ENCODE measurements around the gene SV2C. TPM values are rescaled to one million over a fixed set of nuclear protein-coding genes. Genes with fewer than 3 reads are reported as not detected.

The SV2C gene
- total and polyA plus RNA-seq, 2 donors (not counting 1 experiment from before 2014, with no cell fraction given): not detected

DNA sequence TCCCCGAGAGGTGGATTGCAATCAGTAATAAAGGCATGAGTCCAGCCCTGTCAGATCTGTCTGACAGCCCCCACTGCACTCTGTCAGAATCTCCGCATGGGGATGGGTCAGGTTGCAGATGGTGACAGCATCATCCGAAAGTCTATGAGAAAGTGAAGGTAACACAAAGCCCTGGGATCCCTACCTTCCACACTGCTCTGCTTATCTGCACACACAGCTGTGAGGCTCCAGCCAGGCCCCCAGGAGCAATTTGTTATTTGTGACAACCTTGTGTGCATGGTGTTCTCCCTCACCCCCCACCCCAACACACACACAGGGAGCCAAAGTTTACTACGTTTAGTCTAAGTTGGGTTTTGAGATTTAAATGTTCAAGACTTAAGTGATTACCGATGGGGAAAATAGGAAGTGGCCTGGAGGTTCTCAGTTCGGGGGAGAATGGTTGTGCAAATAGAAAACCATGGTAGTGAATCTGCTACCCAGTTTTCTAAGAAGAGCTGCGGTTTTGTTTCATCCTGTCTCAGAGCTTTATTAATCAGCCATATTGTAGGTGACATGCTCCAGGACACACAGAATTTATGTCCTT, 92.7 kb downstream of the SV2C start:
- peak overlapping the region; percentile 41 for H3K9ac ChIP-seq (ENCODE audit: low read length)

DNA sequence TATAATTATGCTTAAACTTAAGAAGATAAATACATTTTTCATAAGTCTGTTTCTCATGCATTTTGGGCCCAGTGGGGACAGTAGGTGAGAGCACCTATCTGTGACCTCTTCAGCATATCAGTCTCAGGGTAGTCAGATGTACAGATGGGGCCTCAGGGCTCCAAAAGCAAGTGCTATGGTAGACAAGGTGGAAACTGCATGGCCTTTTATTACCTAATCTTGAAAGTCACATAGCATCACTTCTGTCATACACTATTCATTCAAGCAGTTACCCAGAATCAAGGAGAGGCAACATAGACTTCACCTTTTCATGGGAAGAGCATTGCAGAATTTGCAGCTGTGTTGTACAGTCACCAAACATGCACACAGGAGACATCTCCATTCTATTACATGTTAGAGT, 94.8 kb downstream of the SV2C start:
- CTCF ChIA-PET: no interaction called here

More for the DNA sequence above, 92.7 kb downstream of the SV2C start:
- ChIA-PET CTCF (interaction anchor here (0.6 to 2.4 kb wide), 11 partner anchors 9 to 1511 kb away, joined by 3 to 25 read pairs (median 5); partner anchors contain the start of gene ANKRD31), POLR2A (no interaction called here)
- Histone ChIP-seq H3K27ac (ENCODE audit: low read length in 2 of 2) (no peak overlapping the region), H3K4me3 (ENCODE audit: control extremely low read depth in 1 of 5, extremely low read depth in 1 of 5, insufficient read depth in 1 of 5, low read depth in 2 of 5, low read length in 4 of 5) (peak overlapping the region in 1 of 5 experiments; percentile 31), H4K20me1 (ENCODE audit: control insufficient read depth, insufficient read depth, low read length, poor library complexity, severe bottlenecking) (no peaks in the 10 kb centered on the region), H3K4me1 (ENCODE audit: control insufficient read depth in 2 of 2, insufficient read depth in 2 of 2, low read length in 2 of 2) (peaks cover 14 to 18% of the 10 kb centered on the region in 2 donors), H3K4me2 (replicated peaks; ENCODE audit: low read depth, low read length, poor library complexity, severe bottlenecking) (peak overlapping the region; percentile 60), H3K9me3 (ENCODE audit: control extremely low read depth in 1 of 3, control insufficient read depth in 2 of 3, insufficient read depth in 1 of 3, low read length in 2 of 3) (no peaks in the 10 kb centered on the region), H3K79me2 (ENCODE audit: control insufficient read depth, insufficient read depth, low read length) (no peaks in the 10 kb centered on the region), H2AFZ (ENCODE audit: insufficient read depth, low read depth, low read length, poor library complexity, severe bottlenecking) (peak overlapping the region; percentile 44), H3K27me3 (replicated peaks in 1 of 4; ENCODE audit: control extremely low read depth in 1 of 4, control insufficient read depth in 3 of 4, insufficient read depth in 4 of 4, low read length in 3 of 4) (no peaks in the 10 kb centered on the region), H3K36me3 (replicated peaks in 1 of 2; ENCODE audit: control extremely low read depth in 1 of 2, control insufficient read depth in 1 of 2, extremely low read depth in 1 of 2, insufficient read depth in 2 of 2, low read length in 1 of 2) (no peaks in the 10 kb centered on the region)
- DNase-seq (peak; percentile 20), ATAC-seq (ENCODE audit: low read depth) (no peak)
- peaks cover 15% of the 10 kb centered on the region for H3K4me1 Mint-ChIP-seq
- no peaks in the 10 kb centered on the region for H3K9me3 Mint-ChIP-seq (ENCODE audit: insufficient read depth)
- TF ChIP-seq, protein P1, sequence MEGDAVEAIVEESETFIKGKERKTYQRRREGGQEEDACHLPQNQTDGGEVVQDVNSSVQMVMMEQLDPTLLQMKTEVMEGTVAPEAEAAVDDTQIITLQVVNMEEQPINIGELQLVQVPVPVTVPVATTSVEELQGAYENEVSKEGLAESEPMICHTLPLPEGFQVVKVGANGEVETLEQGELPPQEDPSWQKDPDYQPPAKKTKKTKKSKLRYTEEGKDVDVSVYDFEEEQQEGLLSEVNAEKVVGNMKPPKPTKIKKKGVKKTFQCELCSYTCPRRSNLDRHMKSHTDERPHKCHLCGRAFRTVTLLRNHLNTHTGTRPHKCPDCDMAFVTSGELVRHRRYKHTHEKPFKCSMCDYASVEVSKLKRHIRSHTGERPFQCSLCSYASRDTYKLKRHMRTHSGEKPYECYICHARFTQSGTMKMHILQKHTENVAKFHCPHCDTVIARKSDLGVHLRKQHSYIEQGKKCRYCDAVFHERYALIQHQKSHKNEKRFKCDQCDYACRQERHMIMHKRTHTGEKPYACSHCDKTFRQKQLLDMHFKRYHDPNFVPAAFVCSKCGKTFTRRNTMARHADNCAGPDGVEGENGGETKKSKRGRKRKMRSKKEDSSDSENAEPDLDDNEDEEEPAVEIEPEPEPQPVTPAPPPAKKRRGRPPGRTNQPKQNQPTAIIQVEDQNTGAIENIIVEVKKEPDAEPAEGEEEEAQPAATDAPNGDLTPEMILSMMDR (IDR thresholded peaks at IDR 0.05): no peak
- TF ChIP-seq EZH2 (IDR thresholded peaks at IDR 0.05; ENCODE audit: borderline replicate concordance, insufficient read depth, low read depth, low read length, poor library complexity, severe bottlenecking): no peak
- H3K27me3 Mint-ChIP-seq: no peaks in the 10 kb centered on the region
- WGBS (ENCODE audit: insufficient coverage): 21% methylated on average over 4 of the region's 7 CpGs
- no peak overlapping the region for H3K27ac Mint-ChIP-seq
- H3K4me3 Mint-ChIP-seq: peak overlapping the region; percentile 9
- intact Hi-C loops (cut with micrococcal nuclease): loop anchor here (2.0 kb wide), 1 partner anchor 939 kb away; the partner anchor contains the start of gene ANKRD31

More for the DNA sequence above, 94.8 kb downstream of the SV2C start:
- DNase-seq (no peak), ATAC-seq (ENCODE audit: low read depth) (no peak)
- H3K9me3 ChIP-seq (ENCODE audit: control extremely low read depth in 1 of 3, control insufficient read depth in 2 of 3, insufficient read depth in 1 of 3, low read length in 2 of 3): no peaks in the 10 kb centered on the region
- no peaks in the 10 kb centered on the region for H3K79me2 ChIP-seq (ENCODE audit: control insufficient read depth, insufficient read depth, low read length)
- POLR2A ChIA-PET: no interaction called here
- no peak overlapping the region for H2AFZ ChIP-seq (ENCODE audit: insufficient read depth, low read depth, low read length, poor library complexity, severe bottlenecking)
- H3K4me3 Mint-ChIP-seq: no peak overlapping the region
- no peaks in the 10 kb centered on the region for H4K20me1 ChIP-seq (ENCODE audit: control insufficient read depth, insufficient read depth, low read length, poor library complexity, severe bottlenecking)
- H3K27ac ChIP-seq (ENCODE audit: low read length in 2 of 2): no peak overlapping the region
- no peaks in the 10 kb centered on the region for H3K9me3 Mint-ChIP-seq (ENCODE audit: insufficient read depth)
- H3K4me2 ChIP-seq (replicated peaks; ENCODE audit: low read depth, low read length, poor library complexity, severe bottlenecking): no peak overlapping the region
- H3K36me3 ChIP-seq (replicated peaks in 1 of 2; ENCODE audit: control extremely low read depth in 1 of 2, control insufficient read depth in 1 of 2, extremely low read depth in 1 of 2, insufficient read depth in 2 of 2, low read length in 1 of 2): no peaks in the 10 kb centered on the region
- intact Hi-C loops (cut with micrococcal nuclease): no loop called here
- TF ChIP-seq EZH2 (IDR thresholded peaks at IDR 0.05; ENCODE audit: borderline replicate concordance, insufficient read depth, low read depth, low read length, poor library complexity, severe bottlenecking): no peak
- TF ChIP-seq, protein P1 (IDR thresholded peaks at IDR 0.05): no peak
- H3K27me3 Mint-ChIP-seq: no peaks in the 10 kb centered on the region
- no peaks in the 10 kb centered on the region for H3K27me3 ChIP-seq (replicated peaks in 1 of 4; ENCODE audit: control extremely low read depth in 1 of 4, control insufficient read depth in 3 of 4, insufficient read depth in 4 of 4, low read length in 3 of 4)
- no peak overlapping the region for H3K4me3 ChIP-seq (ENCODE audit: control extremely low read depth in 1 of 5, extremely low read depth in 1 of 5, insufficient read depth in 1 of 5, low read depth in 2 of 5, low read length in 4 of 5)
- H3K4me1 Mint-ChIP-seq: peaks cover 15% of the 10 kb centered on the region
- peaks cover 14 to 18% of the 10 kb centered on the region in 2 donors for H3K4me1 ChIP-seq (ENCODE audit: control insufficient read depth in 2 of 2, insufficient read depth in 2 of 2, low read length in 2 of 2)
- no peak overlapping the region for H3K27ac Mint-ChIP-seq
- no peak overlapping the region for H3K9ac ChIP-seq (ENCODE audit: low read length)
